DMS114 treated with DMSO at 0.1 percent for 48 hours (cell line): ENCODE results near the gene UQCC2.

ENCODE experiments used
- DNase-seq: peaks from one replicate; lab custom pipeline; 2025; ENCODE audit not compliant: unreplicated experiment; lab: John Stamatoyannopoulos, UW

Gene UQCC2

GRCh38 chr6:33692078-33692759, 19.3 kb downstream of the UQCC2 start:
- no peak for DNase-seq

GRCh38 chr6:33691456-33692077, 19.9 kb downstream of the UQCC2 start:
- no peak for DNase-seq

GRCh38 chr6:33690766-33691165, 20.7 kb downstream of the UQCC2 start:
- no peak for DNase-seq

- no peak for DNase-seq
These were observed 21.6 kb downstream of the UQCC2 start for GRCh38 chr6:33689879-33690278.

- DNase-seq: no peak
These were observed 22.4 kb downstream of the UQCC2 start for GRCh38 chr6:33689148-33689494.

GRCh38 chr6:33688451-33689147, 22.9 kb downstream of the UQCC2 start:
- no peak for DNase-seq

GRCh38 chr6:33688006-33688405, 23.5 kb downstream of the UQCC2 start:
- no peak for DNase-seq

GRCh38 chr6:33686981-33687975, 24.2 kb downstream of the UQCC2 start:
- no peak for DNase-seq

- no peak for DNase-seq
These were observed 25.1 kb downstream of the UQCC2 start for GRCh38 chr6:33686225-33686924.

GRCh38 chr6:33685411-33686224, 25.9 kb downstream of the UQCC2 start:
- no peak for DNase-seq

GRCh38 chr6:33684983-33685382, 26.5 kb downstream of the UQCC2 start:
- DNase-seq: no peak

GRCh38 chr6:33684428-33684896, 27.0 kb downstream of the UQCC2 start:
- DNase-seq: no peak

GRCh38 chr6:33683576-33684427, 27.7 kb downstream of the UQCC2 start:
- no peak for DNase-seq

- no peak for DNase-seq
These were observed 28.4 kb downstream of the UQCC2 start for GRCh38 chr6:33683051-33683571.

- no peak for DNase-seq
These were observed 29.2 kb downstream of the UQCC2 start for GRCh38 chr6:33682341-33682740.

GRCh38 chr6:33679761-33680160, 31.7 kb downstream of the UQCC2 start:
- DNase-seq: no peak

GRCh38 chr6:33678932-33679490, 32.5 kb downstream of the UQCC2 start:
- no peak for DNase-seq
